Measurements from ENCODE around the gene CSF3R. TPM values are rescaled to one million over a fixed set of nuclear protein-coding genes. Genes with fewer than 3 reads are reported as not detected.

CSF3R gene
- total RNA-seq, 1 experiment from 2014 or later: not detected

DNA sequence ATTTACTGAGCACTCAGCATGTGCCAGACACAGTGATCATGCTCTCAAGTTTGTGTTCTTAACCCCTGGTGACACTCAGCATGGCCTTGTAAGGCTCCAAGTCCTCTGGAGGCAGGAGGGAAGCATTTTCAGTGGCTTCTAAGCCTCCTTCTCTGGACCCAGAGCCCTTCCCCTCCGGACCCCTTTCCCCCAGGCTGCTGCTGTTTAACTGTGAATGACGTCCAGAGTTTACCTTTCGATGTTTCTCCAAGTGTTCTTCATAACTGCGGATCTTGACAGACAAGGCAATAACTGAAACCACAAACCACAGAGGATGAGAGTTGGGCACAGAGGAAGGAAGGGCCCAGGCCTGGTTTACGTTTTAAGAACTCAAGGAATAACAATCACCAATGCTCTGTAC lies 25.0 kb downstream of the CSF3R start:
- ATAC-seq (no peak), DNase-seq (no peak)
- Histone ChIP-seq H3K9ac (ENCODE audit: low read length) (no peak overlapping the region), H3K4me1 (ENCODE audit: insufficient read depth, low read length) (no peaks in the 10 kb centered on the region), H2AFZ (ENCODE audit: low read length) (no peak overlapping the region), H3K4me2 (ENCODE audit: low read length) (no peak overlapping the region), H3K36me3 (ENCODE audit: low read depth, low read length) (peaks cover 61% of the 10 kb centered on the region), H3K4me3 (ENCODE audit: low read length) (no peak overlapping the region), H3K9me3 (ENCODE audit: low read length) (no peaks in the 10 kb centered on the region), H3K9me2 (replicated peaks; ENCODE audit: low read length) (no peaks in the 10 kb centered on the region), H3K27me3 (ENCODE audit: low read length) (no peaks in the 10 kb centered on the region), H3F3A (ENCODE audit: low read length, unreplicated experiment) (no peaks in the 10 kb centered on the region), H4K20me1 (ENCODE audit: low read length) (no peaks in the 10 kb centered on the region), H3K79me2 (ENCODE audit: low read length) (peaks cover 5% of the 10 kb centered on the region; the same call in 1 of the 2 replicates), H3K27ac (ENCODE audit: low read length) (no peak overlapping the region)
- ChIA-PET CTCF (no interaction called here), POLR2A (ENCODE audit: unreplicated experiment) (no interaction called here)
- TF ChIP-seq EZH2 (IDR thresholded peaks at IDR 0.05; ENCODE audit: low read length, unreplicated experiment) (no peak), EZH2phosphoT487 (IDR thresholded peaks at IDR 0.05; ENCODE audit: borderline replicate concordance, low read length) (no peak)
- TF ChIP-seq, protein P1, sequence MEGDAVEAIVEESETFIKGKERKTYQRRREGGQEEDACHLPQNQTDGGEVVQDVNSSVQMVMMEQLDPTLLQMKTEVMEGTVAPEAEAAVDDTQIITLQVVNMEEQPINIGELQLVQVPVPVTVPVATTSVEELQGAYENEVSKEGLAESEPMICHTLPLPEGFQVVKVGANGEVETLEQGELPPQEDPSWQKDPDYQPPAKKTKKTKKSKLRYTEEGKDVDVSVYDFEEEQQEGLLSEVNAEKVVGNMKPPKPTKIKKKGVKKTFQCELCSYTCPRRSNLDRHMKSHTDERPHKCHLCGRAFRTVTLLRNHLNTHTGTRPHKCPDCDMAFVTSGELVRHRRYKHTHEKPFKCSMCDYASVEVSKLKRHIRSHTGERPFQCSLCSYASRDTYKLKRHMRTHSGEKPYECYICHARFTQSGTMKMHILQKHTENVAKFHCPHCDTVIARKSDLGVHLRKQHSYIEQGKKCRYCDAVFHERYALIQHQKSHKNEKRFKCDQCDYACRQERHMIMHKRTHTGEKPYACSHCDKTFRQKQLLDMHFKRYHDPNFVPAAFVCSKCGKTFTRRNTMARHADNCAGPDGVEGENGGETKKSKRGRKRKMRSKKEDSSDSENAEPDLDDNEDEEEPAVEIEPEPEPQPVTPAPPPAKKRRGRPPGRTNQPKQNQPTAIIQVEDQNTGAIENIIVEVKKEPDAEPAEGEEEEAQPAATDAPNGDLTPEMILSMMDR (conservative IDR thresholded peaks at IDR 0.05; ENCODE audit: low read depth, low read length): no peak
- BruUV-seq (replicated peaks): no TSS peak
- intact Hi-C loops (cut with micrococcal nuclease): no loop called here

DNA sequence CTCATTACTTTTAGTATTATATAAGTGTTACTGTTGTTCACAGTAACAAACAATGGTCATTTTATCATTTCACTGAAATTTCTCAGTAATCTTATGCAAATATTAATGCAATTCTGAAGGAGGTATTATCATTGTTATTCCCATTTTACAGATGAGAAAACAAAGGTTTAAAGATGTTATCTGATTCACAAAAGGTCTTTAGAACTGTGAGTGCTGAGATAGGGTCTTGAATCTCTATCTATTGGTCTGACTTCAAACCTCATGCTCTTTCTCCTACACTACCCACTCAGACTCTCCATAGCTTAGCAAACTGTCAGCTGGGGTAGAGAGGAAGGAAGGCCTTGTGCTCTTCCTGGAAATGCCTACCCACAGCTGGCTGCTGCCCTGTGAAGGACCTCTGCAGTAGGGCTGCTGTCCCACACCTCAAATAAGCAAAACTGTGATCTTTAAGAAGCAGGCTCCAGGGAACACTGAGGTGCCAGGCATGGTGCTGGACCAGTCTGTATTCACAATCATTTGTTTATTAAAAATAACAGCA lies 26.3 kb downstream of the CSF3R start:
- Histone ChIP-seq H3K4me3 (ENCODE audit: low read length) (no peak overlapping the region), H3K36me3 (ENCODE audit: low read depth, low read length) (peaks cover 51% of the 10 kb centered on the region), H3F3A (ENCODE audit: low read length, unreplicated experiment) (no peaks in the 10 kb centered on the region), H3K9ac (ENCODE audit: low read length) (no peak overlapping the region), H3K9me3 (ENCODE audit: low read length) (no peaks in the 10 kb centered on the region), H3K27ac (ENCODE audit: low read length) (no peak overlapping the region), H3K4me1 (ENCODE audit: insufficient read depth, low read length) (no peaks in the 10 kb centered on the region), H3K79me2 (ENCODE audit: low read length) (no peaks in the 10 kb centered on the region), H2AFZ (ENCODE audit: low read length) (no peak overlapping the region), H3K9me2 (replicated peaks; ENCODE audit: low read length) (no peaks in the 10 kb centered on the region), H3K27me3 (ENCODE audit: low read length) (no peaks in the 10 kb centered on the region), H3K4me2 (ENCODE audit: low read length) (no peak overlapping the region), H4K20me1 (ENCODE audit: low read length) (no peaks in the 10 kb centered on the region)
- CTCF ChIA-PET: no interaction called here
- no TSS peak for BruUV-seq (replicated peaks)
- TF ChIP-seq EZH2 (IDR thresholded peaks at IDR 0.05; ENCODE audit: low read length, unreplicated experiment) (no peak), EZH2phosphoT487 (IDR thresholded peaks at IDR 0.05; ENCODE audit: borderline replicate concordance, low read length) (no peak)
- TF ChIP-seq, protein P1 (conservative IDR thresholded peaks at IDR 0.05; ENCODE audit: low read depth, low read length): no peak
- intact Hi-C loops (cut with micrococcal nuclease): no loop called here
- no peak for DNase-seq
- POLR2A ChIA-PET (ENCODE audit: unreplicated experiment): no interaction called here
- no peak for ATAC-seq

DNA sequence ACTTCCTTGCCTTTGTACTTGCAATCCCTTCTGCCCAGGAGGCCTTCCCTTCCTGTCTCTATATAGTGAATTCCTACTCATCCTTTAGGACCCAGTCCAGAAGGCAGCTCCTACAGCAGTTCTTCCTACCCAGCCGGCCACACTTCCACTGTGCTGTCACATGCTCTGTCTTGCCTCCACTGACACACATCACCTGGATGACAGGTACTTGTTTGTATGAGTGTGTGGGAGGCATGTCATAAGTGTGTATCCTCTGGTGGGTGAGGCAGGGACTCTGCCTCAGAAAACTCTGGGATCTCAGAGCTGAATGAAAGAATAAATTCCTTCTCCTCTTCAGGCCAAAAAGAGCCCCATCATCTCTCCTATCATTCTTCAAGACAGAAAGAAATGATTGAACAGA lies 27.3 kb downstream of the CSF3R start:
- Histone ChIP-seq H3K4me2 (ENCODE audit: low read length) (no peak overlapping the region), H3F3A (ENCODE audit: low read length, unreplicated experiment) (no peaks in the 10 kb centered on the region), H2AFZ (ENCODE audit: low read length) (no peak overlapping the region), H3K27ac (ENCODE audit: low read length) (no peak overlapping the region), H3K9me2 (replicated peaks; ENCODE audit: low read length) (no peaks in the 10 kb centered on the region), H3K4me1 (ENCODE audit: insufficient read depth, low read length) (peaks cover 4% of the 10 kb centered on the region), H3K27me3 (ENCODE audit: low read length) (no peaks in the 10 kb centered on the region), H4K20me1 (ENCODE audit: low read length) (no peaks in the 10 kb centered on the region), H3K9ac (ENCODE audit: low read length) (no peak overlapping the region), H3K79me2 (ENCODE audit: low read length) (no peaks in the 10 kb centered on the region), H3K4me3 (ENCODE audit: low read length) (no peak overlapping the region), H3K9me3 (ENCODE audit: low read length) (no peaks in the 10 kb centered on the region), H3K36me3 (ENCODE audit: low read depth, low read length) (peaks cover 40% of the 10 kb centered on the region)
- intact Hi-C loops (cut with micrococcal nuclease): no loop called here
- ChIA-PET CTCF (no interaction called here), POLR2A (ENCODE audit: unreplicated experiment) (no interaction called here)
- TF ChIP-seq EZH2phosphoT487 (IDR thresholded peaks at IDR 0.05; ENCODE audit: borderline replicate concordance, low read length) (no peak), EZH2 (IDR thresholded peaks at IDR 0.05; ENCODE audit: low read length, unreplicated experiment) (no peak)
- TF ChIP-seq, protein P1 (conservative IDR thresholded peaks at IDR 0.05; ENCODE audit: low read depth, low read length): no peak
- no TSS peak for BruUV-seq (replicated peaks)
- ATAC-seq: no peak
- no peak for DNase-seq

Measured in PC-3 (cell line).